ENCODE data around the gene CPSF7.

CPSF7 gene, protein sequence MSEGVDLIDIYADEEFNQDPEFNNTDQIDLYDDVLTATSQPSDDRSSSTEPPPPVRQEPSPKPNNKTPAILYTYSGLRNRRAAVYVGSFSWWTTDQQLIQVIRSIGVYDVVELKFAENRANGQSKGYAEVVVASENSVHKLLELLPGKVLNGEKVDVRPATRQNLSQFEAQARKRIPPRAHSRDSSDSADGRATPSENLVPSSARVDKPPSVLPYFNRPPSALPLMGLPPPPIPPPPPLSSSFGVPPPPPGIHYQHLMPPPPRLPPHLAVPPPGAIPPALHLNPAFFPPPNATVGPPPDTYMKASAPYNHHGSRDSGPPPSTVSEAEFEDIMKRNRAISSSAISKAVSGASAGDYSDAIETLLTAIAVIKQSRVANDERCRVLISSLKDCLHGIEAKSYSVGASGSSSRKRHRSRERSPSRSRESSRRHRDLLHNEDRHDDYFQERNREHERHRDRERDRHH

DNA sequence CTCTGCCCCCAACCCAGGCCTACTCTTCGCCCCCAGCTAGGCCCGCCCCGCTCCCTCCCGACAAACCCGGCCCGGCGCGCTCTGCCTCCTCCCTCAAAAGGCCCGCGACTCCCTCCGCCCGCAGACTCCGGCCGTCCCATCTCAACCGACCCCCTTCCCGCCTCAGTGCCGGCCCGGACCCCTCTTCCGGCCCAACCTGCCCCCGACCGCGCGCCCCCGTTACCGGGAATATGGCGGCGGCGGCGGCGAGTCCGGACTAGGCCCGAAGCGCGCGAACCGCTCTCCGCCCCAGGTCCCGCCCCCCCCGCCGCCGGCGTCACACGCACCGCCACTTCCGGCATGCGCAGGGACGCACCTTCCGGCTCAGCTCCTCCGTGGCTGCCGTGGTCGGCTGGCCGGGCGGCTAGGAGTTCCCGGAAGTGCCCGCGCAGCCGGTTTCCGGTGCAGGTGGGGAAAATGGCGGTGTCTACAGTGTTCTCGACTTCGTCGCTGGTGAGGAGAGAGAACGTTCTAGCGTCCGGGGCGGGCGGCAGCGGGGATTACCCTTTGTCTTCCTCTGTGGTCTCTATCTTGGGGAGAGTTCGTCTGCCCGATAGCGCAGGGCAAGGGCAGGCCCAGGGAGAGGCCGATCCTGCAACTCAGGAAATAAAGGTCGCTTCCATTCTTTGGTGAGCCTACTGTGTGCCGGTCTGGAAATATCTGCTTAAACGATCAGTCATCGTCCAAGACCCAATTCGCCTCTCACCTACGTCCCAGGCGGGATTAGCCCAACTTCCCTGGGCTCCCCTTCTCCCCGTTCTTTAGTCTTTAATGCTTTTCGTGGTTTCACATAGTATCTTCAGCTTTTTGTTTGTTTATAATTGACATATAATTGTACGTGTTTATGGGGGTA is at the start of gene CPSF7, which contains the start of gene SDHAF2:
TSS of gene CPSF7 (minus strand) at position 285 of the 892 bp plus-strand sequence. CDS start 740 bp downstream, outside the sequence.
TSS of gene SDHAF2 (plus strand) at position 434 of the 892 bp plus-strand sequence. CDS start at position 457, 23 bp downstream.
- Histone ChIP-seq H3K9ac (ENCODE audit: low read depth, low read length) (peak within 1 kb of the TSS; percentile 100), H3K27ac (ENCODE audit: low read length) (peak within 1 kb of the TSS; percentile 97), H3K4me3 (ENCODE audit: low read depth in 1 of 2, low read length in 2 of 2) (peak within 1 kb of the TSS; percentile 57 to 70), H3K36me3 (ENCODE audit: insufficient read depth, low read length) (peaks cover 49% of the 10 kb centered on the region), H3K4me2 (ENCODE audit: insufficient read depth, low read length) (peak within 1 kb of the TSS; percentile 86), H3K4me1 (ENCODE audit: insufficient read depth, low read length) (peaks cover 66% of the 10 kb centered on the region), H3K27me3 (ENCODE audit: insufficient read depth, low read length, poor library complexity) (no peaks in the 10 kb centered on the region), H2AFZ (ENCODE audit: low read depth, low read length) (peak within 1 kb of the TSS; percentile 89), H3K79me2 (ENCODE audit: insufficient read depth, low read length) (peaks cover 96% of the 10 kb centered on the region), H4K20me1 (ENCODE audit: insufficient read depth, low read length) (peaks cover 35% of the 10 kb centered on the region), H3K9me3 (ENCODE audit: insufficient read depth, low read length, severe bottlenecking) (no peaks in the 10 kb centered on the region)
- ATAC-seq (ENCODE audit: insufficient read depth, low read depth) = peak; percentile 90
- peak; percentile 97 for DNase-seq
- TF ChIP-seq CTCF (IDR thresholded peaks at IDR 0.05; ENCODE audit: borderline replicate concordance, extremely low read depth, low read length, poor library complexity, severe bottlenecking) (no peak), EZH2 (IDR thresholded peaks at IDR 0.05; ENCODE audit: borderline replicate concordance, low read depth, low read length, severe bottlenecking) (no peak)

- peak; percentile 67 for ATAC-seq (ENCODE audit: insufficient read depth, low read depth)
- H4K20me1 ChIP-seq (ENCODE audit: insufficient read depth, low read length) = peaks cover 15% of the 10 kb centered on the region
- no peak overlapping the region for H3K27ac ChIP-seq (ENCODE audit: low read length)
- H3K4me1 ChIP-seq (ENCODE audit: insufficient read depth, low read length) = peaks cover 5% of the 10 kb centered on the region
- H3K4me3 ChIP-seq (ENCODE audit: low read depth in 1 of 2, low read length in 2 of 2) = no peak overlapping the region
- H2AFZ ChIP-seq (ENCODE audit: low read depth, low read length) = no peak overlapping the region
- no peaks in the 10 kb centered on the region for H3K27me3 ChIP-seq (ENCODE audit: insufficient read depth, low read length, poor library complexity)
- no peak overlapping the region for H3K9ac ChIP-seq (ENCODE audit: low read depth, low read length)
- H3K4me2 ChIP-seq (ENCODE audit: insufficient read depth, low read length) = peak overlapping the region; percentile 24; the same call in 1 of the 2 replicates
- no peaks in the 10 kb centered on the region for H3K9me3 ChIP-seq (ENCODE audit: insufficient read depth, low read length, severe bottlenecking)
- peaks cover 5% of the 10 kb centered on the region; the same call in 1 of the 2 replicates for H3K36me3 ChIP-seq (ENCODE audit: insufficient read depth, low read length)
- TF ChIP-seq EZH2 (IDR thresholded peaks at IDR 0.05; ENCODE audit: borderline replicate concordance, low read depth, low read length, severe bottlenecking) (no peak), CTCF (IDR thresholded peaks at IDR 0.05; ENCODE audit: borderline replicate concordance, extremely low read depth, low read length, poor library complexity, severe bottlenecking) (peak; percentile 91)
- no peaks in the 10 kb centered on the region for H3K79me2 ChIP-seq (ENCODE audit: insufficient read depth, low read length)
- peak; percentile 56 for DNase-seq
These were observed 48.0 kb upstream of the CPSF7 start for GRCh38 chr11:61477727-61478148.

DNA sequence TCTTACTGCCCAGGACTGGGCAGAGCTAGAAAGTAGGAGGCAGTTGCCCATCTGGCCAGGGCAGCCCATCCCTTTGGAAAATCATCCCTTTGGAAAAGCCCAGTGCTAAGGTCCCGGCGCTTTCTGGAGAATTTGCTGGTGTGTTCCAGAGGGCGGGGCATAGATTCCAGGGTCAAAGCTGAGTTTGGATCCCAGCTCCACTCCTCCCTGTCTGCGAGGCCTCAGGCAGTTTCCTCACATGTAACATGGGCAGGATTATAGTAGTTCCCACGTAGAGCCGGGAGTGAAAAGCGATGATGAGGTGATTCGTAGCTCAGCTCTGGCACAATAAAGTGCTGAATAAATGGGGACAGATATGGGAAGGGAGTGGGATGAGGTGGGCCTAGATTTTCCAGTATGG is 47.4 kb upstream of the CPSF7 start:
- TF ChIP-seq CTCF (IDR thresholded peaks at IDR 0.05; ENCODE audit: borderline replicate concordance, extremely low read depth, low read length, poor library complexity, severe bottlenecking) (no peak), EZH2 (IDR thresholded peaks at IDR 0.05; ENCODE audit: borderline replicate concordance, low read depth, low read length, severe bottlenecking) (no peak)

More for the DNA sequence above, 47.4 kb upstream of the CPSF7 start:
- peaks cover 5% of the 10 kb centered on the region for H3K4me1 ChIP-seq (ENCODE audit: insufficient read depth, low read length)
- no peak overlapping the region for H3K27ac ChIP-seq (ENCODE audit: low read length)
- no peak for DNase-seq
- H3K4me3 ChIP-seq (ENCODE audit: low read depth in 1 of 2, low read length in 2 of 2) = no peak overlapping the region
- peaks cover 15% of the 10 kb centered on the region for H4K20me1 ChIP-seq (ENCODE audit: insufficient read depth, low read length)
- no peak overlapping the region for H2AFZ ChIP-seq (ENCODE audit: low read depth, low read length)
- no peaks in the 10 kb centered on the region for H3K79me2 ChIP-seq (ENCODE audit: insufficient read depth, low read length)
- H3K9ac ChIP-seq (ENCODE audit: low read depth, low read length) = no peak overlapping the region
- ATAC-seq (ENCODE audit: insufficient read depth, low read depth) = no peak
- H3K9me3 ChIP-seq (ENCODE audit: insufficient read depth, low read length, severe bottlenecking) = no peaks in the 10 kb centered on the region
- H3K4me2 ChIP-seq (ENCODE audit: insufficient read depth, low read length) = no peak overlapping the region
- no peaks in the 10 kb centered on the region for H3K27me3 ChIP-seq (ENCODE audit: insufficient read depth, low read length, poor library complexity)
- peaks cover 5% of the 10 kb centered on the region; the same call in 1 of the 2 replicates for H3K36me3 ChIP-seq (ENCODE audit: insufficient read depth, low read length)

Data from DND-41 (cell line).